Measurements from ENCODE around the gene NECAB2. TPM values are rescaled to one million over a fixed set of nuclear protein-coding genes. Genes with fewer than 3 reads are reported as not detected.
A peak's percentile ranks its signal among the peaks of the same experiment; 100 is the strongest.

Gene NECAB2
- polyA plus RNA-seq, 1 donor from 2014 or later = 12.5 TPM

DNA sequence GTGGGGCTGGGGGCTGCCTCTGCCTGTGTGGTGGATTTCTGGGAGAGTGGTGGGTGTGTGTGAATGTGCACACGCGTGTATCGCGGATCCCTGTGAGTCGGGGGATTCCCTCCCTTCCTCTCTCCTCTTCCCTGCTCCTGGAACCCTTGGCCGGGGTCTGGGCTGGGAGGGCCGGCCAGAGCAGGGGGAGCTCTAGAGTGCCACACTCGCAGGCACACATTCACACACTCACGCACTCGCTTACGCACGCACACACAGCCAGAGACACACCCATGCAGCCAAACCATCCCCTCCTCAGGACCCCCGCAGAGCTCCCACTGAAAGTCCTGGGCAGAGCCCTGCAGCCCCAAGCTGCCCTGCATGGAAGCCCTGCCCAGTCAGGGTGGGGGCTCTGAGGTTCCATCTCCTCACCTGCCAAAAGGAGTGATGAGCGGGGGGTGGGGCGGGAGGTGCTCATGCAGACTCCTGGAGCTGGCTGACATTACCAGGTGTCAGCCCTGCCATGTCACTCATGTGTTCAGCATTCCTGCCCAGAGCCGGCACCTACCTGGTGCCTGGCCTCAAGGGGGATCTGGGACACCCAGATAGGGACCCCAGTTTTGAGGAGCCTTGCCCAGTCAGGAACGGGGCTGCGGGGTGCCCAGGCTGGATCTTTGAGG, 1.9 kb downstream of the NECAB2 start:
- Histone ChIP-seq H3F3A (ENCODE audit: insufficient read depth, low read length, poor library complexity, severe bottlenecking) (no peaks in the 10 kb centered on the region), H3K9me2 (ENCODE audit: insufficient read depth, low read length) (no peaks in the 10 kb centered on the region), H3K4me2 (ENCODE audit: low read length) (no peak overlapping the region), H3K9me3 (ENCODE audit: low read length) (no peaks in the 10 kb centered on the region), H3K79me2 (replicated peaks; ENCODE audit: insufficient read depth, low read length) (no peaks in the 10 kb centered on the region), H4K20me1 (ENCODE audit: insufficient read depth) (no peaks in the 10 kb centered on the region), H2AFZ (ENCODE audit: low read depth, low read length) (no peak overlapping the region), H3K36me3 (ENCODE audit: insufficient read depth, low read length) (no peaks in the 10 kb centered on the region), H3K27ac (ENCODE audit: low read length) (no peak overlapping the region), H3K4me3 (ENCODE audit: low read length) (peak overlapping the region; percentile 35), H3K27me3 (ENCODE audit: insufficient read depth, low read depth, low read length) (peaks cover 7% of the 10 kb centered on the region), H3K9ac (ENCODE audit: low read length) (no peak overlapping the region)
- TF ChIP-seq EZH2 (IDR thresholded peaks at IDR 0.05; ENCODE audit: borderline replicate concordance, insufficient read depth, low read length, poor library complexity, severe bottlenecking) (no peak), RAD21 (conservative IDR thresholded peaks at IDR 0.05) (no peak), TAF1 (IDR thresholded peaks at IDR 0.05; ENCODE audit: low read depth) (no peak), SMC3 (conservative IDR thresholded peaks at IDR 0.05; ENCODE audit: poor library complexity) (no peak), MXI1 (conservative IDR thresholded peaks at IDR 0.05; ENCODE audit: poor library complexity, severe bottlenecking) (no peak), EP300 (conservative IDR thresholded peaks at IDR 0.05; ENCODE audit: poor library complexity, severe bottlenecking) (no peak), POLR2AphosphoS5 (IDR thresholded peaks at IDR 0.05) (no peak)
- TF ChIP-seq, protein P1, sequence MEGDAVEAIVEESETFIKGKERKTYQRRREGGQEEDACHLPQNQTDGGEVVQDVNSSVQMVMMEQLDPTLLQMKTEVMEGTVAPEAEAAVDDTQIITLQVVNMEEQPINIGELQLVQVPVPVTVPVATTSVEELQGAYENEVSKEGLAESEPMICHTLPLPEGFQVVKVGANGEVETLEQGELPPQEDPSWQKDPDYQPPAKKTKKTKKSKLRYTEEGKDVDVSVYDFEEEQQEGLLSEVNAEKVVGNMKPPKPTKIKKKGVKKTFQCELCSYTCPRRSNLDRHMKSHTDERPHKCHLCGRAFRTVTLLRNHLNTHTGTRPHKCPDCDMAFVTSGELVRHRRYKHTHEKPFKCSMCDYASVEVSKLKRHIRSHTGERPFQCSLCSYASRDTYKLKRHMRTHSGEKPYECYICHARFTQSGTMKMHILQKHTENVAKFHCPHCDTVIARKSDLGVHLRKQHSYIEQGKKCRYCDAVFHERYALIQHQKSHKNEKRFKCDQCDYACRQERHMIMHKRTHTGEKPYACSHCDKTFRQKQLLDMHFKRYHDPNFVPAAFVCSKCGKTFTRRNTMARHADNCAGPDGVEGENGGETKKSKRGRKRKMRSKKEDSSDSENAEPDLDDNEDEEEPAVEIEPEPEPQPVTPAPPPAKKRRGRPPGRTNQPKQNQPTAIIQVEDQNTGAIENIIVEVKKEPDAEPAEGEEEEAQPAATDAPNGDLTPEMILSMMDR (IDR thresholded peaks at IDR 0.05; ENCODE audit: poor library complexity, severe bottlenecking) = no peak
- TF ChIP-seq, protein P2, sequence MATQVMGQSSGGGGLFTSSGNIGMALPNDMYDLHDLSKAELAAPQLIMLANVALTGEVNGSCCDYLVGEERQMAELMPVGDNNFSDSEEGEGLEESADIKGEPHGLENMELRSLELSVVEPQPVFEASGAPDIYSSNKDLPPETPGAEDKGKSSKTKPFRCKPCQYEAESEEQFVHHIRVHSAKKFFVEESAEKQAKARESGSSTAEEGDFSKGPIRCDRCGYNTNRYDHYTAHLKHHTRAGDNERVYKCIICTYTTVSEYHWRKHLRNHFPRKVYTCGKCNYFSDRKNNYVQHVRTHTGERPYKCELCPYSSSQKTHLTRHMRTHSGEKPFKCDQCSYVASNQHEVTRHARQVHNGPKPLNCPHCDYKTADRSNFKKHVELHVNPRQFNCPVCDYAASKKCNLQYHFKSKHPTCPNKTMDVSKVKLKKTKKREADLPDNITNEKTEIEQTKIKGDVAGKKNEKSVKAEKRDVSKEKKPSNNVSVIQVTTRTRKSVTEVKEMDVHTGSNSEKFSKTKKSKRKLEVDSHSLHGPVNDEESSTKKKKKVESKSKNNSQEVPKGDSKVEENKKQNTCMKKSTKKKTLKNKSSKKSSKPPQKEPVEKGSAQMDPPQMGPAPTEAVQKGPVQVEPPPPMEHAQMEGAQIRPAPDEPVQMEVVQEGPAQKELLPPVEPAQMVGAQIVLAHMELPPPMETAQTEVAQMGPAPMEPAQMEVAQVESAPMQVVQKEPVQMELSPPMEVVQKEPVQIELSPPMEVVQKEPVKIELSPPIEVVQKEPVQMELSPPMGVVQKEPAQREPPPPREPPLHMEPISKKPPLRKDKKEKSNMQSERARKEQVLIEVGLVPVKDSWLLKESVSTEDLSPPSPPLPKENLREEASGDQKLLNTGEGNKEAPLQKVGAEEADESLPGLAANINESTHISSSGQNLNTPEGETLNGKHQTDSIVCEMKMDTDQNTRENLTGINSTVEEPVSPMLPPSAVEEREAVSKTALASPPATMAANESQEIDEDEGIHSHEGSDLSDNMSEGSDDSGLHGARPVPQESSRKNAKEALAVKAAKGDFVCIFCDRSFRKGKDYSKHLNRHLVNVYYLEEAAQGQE (IDR thresholded peaks at IDR 0.05; ENCODE audit: borderline replicate concordance) = no peak

DNA sequence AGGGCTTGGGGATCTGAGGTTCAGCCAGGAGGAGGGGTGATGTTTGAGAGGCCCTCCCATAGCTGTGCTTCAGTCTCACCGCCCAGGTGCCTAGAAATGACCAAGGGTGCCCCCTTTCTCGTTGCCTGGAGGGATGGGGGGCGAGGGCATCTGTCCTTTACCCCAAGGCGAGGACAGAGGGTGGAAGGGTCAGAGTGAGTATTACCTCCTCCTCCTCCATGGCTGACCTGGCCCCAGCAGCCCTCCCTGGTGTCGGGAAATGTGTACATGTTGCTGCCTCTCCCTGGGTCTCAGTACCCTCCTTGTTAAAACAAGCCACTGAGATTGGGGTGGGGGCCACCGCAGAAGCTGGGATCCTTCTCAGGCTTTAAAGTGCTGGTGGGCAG, 2.4 kb downstream of the NECAB2 start:
- H3K4me3 ChIP-seq (ENCODE audit: low read length) = no peak overlapping the region
- TF ChIP-seq RAD21 (conservative IDR thresholded peaks at IDR 0.05) (no peak), SMC3 (conservative IDR thresholded peaks at IDR 0.05; ENCODE audit: poor library complexity) (no peak), EP300 (conservative IDR thresholded peaks at IDR 0.05; ENCODE audit: poor library complexity, severe bottlenecking) (no peak), TAF1 (IDR thresholded peaks at IDR 0.05; ENCODE audit: low read depth) (no peak), EZH2 (IDR thresholded peaks at IDR 0.05; ENCODE audit: borderline replicate concordance, insufficient read depth, low read length, poor library complexity, severe bottlenecking) (no peak), POLR2AphosphoS5 (IDR thresholded peaks at IDR 0.05) (no peak), MXI1 (conservative IDR thresholded peaks at IDR 0.05; ENCODE audit: poor library complexity, severe bottlenecking) (no peak)
- TF ChIP-seq, protein P1 (IDR thresholded peaks at IDR 0.05; ENCODE audit: poor library complexity, severe bottlenecking) = no peak
- no peak overlapping the region for H2AFZ ChIP-seq (ENCODE audit: low read depth, low read length)
- H3K9ac ChIP-seq (ENCODE audit: low read length) = no peak overlapping the region
- no peaks in the 10 kb centered on the region for H3K9me3 ChIP-seq (ENCODE audit: low read length)
- H3K79me2 ChIP-seq (replicated peaks; ENCODE audit: insufficient read depth, low read length) = no peaks in the 10 kb centered on the region
- H3K27me3 ChIP-seq (ENCODE audit: insufficient read depth, low read depth, low read length) = peaks cover 7% of the 10 kb centered on the region
- no peak overlapping the region for H3K27ac ChIP-seq (ENCODE audit: low read length)
- H4K20me1 ChIP-seq (ENCODE audit: insufficient read depth) = no peaks in the 10 kb centered on the region
- no peaks in the 10 kb centered on the region for H3K36me3 ChIP-seq (ENCODE audit: insufficient read depth, low read length)
- no peaks in the 10 kb centered on the region for H3F3A ChIP-seq (ENCODE audit: insufficient read depth, low read length, poor library complexity, severe bottlenecking)
- H3K4me2 ChIP-seq (ENCODE audit: low read length) = no peak overlapping the region
- no peaks in the 10 kb centered on the region for H3K9me2 ChIP-seq (ENCODE audit: insufficient read depth, low read length)

Data from neural cell (in vitro differentiated cells).